GM13977 (cell line): ENCODE measurements around the gene C1QTNF1.

Source experiments
- DNase-seq: peaks from one replicate; pipeline ENCODE4 v3.0.0; 2012; ENCODE audit warnings: low spot score
- CTCF ChIP-seq: IDR thresholded peaks from 2 replicates; pipeline ENCODE4 v1.5.1; 2012; ENCODE audit warnings: mild to moderate bottlenecking, control low read depth; ENCODE audit not compliant: insufficient read depth; ENCODE audit errors: extremely low read depth, missing control alignments
- in situ Hi-C: fragments of 300-500 bp; cut with MboI; formaldehyde crosslinking; loops from one replicate; pipeline ENCODE4 v1.12.0; 2022; ENCODE audit warnings: low sequenced_read_pairs, low pct_unique_long_range_greater_than_20kb, mixed read lengths, inconsistent platforms; ENCODE audit not compliant: unreplicated experiment

C1QTNF1 gene

GRCh38 chr17:79007504-79008381 lies 16.2 kb upstream of the C1QTNF1 start:
- TF ChIP-seq CTCF = no peak
- no peak for DNase-seq
- in situ Hi-C loops = no loop called here

GRCh38 chr17:79008666-79009387 lies 15.1 kb upstream of the C1QTNF1 start:
- in situ Hi-C loops = no loop called here

GRCh38 chr17:79009397-79010303 lies 14.3 kb upstream of the C1QTNF1 start, which contains the start of gene CANT1:
Gene CANT1, minus strand, starts transcription at chr17:79009764. Its CDS starts 12,142 bp downstream, at chr17:78997622.
- TF ChIP-seq CTCF = no peak
- in situ Hi-C loops = no loop called here
- peak; percentile 99 for DNase-seq

More at GRCh38 chr17:79008666-79009387, 15.1 kb upstream of the C1QTNF1 start:
- TF ChIP-seq CTCF = no peak
- no peak for DNase-seq

GRCh38 chr17:79010304-79010646 lies 13.7 kb upstream of the C1QTNF1 start:
- in situ Hi-C loops = no loop called here
- no peak for TF ChIP-seq CTCF
- DNase-seq = no peak

- no peak for DNase-seq
- TF ChIP-seq CTCF = no peak
- in situ Hi-C loops = no loop called here
Measured at GRCh38 chr17:79011451-79012147, 12.4 kb upstream of the C1QTNF1 start.
